Stimulated activated CD4-positive, alpha-beta T cell treated with anti-CD3 and anti-CD28 coated beads, Interleukin-4, amount 100 ng/mL, for 4 hours (primary cell): Measurements from ENCODE around the gene KDM6A.
"Not testable (repeated sequence)": the region's sequence is repeated elsewhere in the genome, so short reads cannot be mapped to it uniquely, and the experiment has no call there.

Source experiments
- DNase-seq, 2 experiments: peaks; one replicate each; pipeline ENCODE4 v3.0.0-alpha.2; 2020

The KDM6A gene

GRCh38 chrX:45133465-45133864 lies 260.5 kb downstream of the KDM6A start:
- no peak for DNase-seq

- DNase-seq: no peak
Measured at GRCh38 chrX:45134315-45134731, 261.3 kb downstream of the KDM6A start.

GRCh38 chrX:45134775-45135174 lies 261.8 kb downstream of the KDM6A start:
- DNase-seq: no peak

GRCh38 chrX:45135391-45136075 lies 262.5 kb downstream of the KDM6A start:
- not testable (repeated sequence) for DNase-seq

- no peak for DNase-seq
Measured at GRCh38 chrX:45137531-45137930, 264.5 kb downstream of the KDM6A start.

- DNase-seq: no peak
Measured at GRCh38 chrX:45138525-45138924, 265.5 kb downstream of the KDM6A start.

- DNase-seq: no peak
Measured at GRCh38 chrX:45140812-45141211, 267.8 kb downstream of the KDM6A start.

- DNase-seq: no peak
Measured at GRCh38 chrX:45142185-45142584, 269.2 kb downstream of the KDM6A start.

GRCh38 chrX:45143455-45143854 lies 270.5 kb downstream of the KDM6A start:
- no peak for DNase-seq

- DNase-seq: no peak
Measured at GRCh38 chrX:45145492-45146215, 272.7 kb downstream of the KDM6A start.

GRCh38 chrX:45150821-45151220 lies 277.8 kb downstream of the KDM6A start:
- DNase-seq: no peak

GRCh38 chrX:45154033-45154360 lies 281.0 kb downstream of the KDM6A start:
- DNase-seq: no peak

GRCh38 chrX:45154462-45154861 lies 281.5 kb downstream of the KDM6A start:
- no peak for DNase-seq

GRCh38 chrX:45157647-45158046 lies 284.7 kb downstream of the KDM6A start:
- no peak for DNase-seq
